Fibroblast of skin of back (primary cell): ENCODE data around the gene ANOS1. TPM values are rescaled to one million over a fixed set of nuclear protein-coding genes. Genes with fewer than 3 reads are reported as not detected.

Source experiments
- DNase-seq: peaks from one replicate; pipeline ENCODE4 v3.0.0-alpha.2; 2013
- polyA plus RNA-seq, 2 experiments: library from polyadenylated mRNA; unstranded; fragments of 120-200 nt; gene quantifications; one replicate each; pipeline ENCODE4 v1.2.1, GENCODE V29; 2013; ENCODE audit not compliant: insufficient read length in 2 of 2

Gene ANOS1
- 33.1 TPM for polyA plus RNA-seq (2013, experiment 1 of 2; ENCODE audit: insufficient read length)
- polyA plus RNA-seq (2013, experiment 2 of 2; ENCODE audit: insufficient read length), result 81.8 TPM

- DNase-seq, result peak; percentile 68
Measured at GRCh38 chrX:8731559-8732395, at the start of gene ANOS1. Gene ANOS1 (minus strand): TSS chrX:8732137. CDS start chrX:8732036, 101 bp downstream.

DNA sequence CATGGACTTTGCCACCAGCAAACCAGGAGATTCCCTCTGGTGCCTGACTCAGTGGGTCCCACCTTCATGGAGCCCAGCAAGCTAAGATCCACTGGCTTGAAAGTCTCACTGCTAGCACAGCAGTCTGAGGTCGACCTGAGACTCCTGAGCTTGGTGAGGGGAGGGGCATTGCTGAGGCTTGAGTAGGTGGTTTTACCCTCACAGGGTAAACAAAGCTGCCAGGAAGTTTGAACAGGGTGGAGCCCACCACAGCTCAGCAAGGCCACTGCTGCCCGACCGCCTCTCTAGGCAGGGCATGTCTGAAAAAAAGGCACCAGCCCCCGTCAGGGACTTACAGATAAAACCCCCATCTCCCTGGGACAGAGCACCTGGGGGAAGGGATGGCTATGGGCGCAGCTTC lies 41.2 kb upstream of the ANOS1 start:
- DNase-seq, result no peak

GRCh38 chrX:8760021-8760420 lies 28.1 kb upstream of the ANOS1 start:
- DNase-seq, result peak; percentile 6

GRCh38 chrX:8758706-8759105 lies 26.8 kb upstream of the ANOS1 start:
- peak; percentile 20 for DNase-seq

GRCh38 chrX:8757609-8758389 lies 25.9 kb upstream of the ANOS1 start:
- peak; percentile 73 for DNase-seq

GRCh38 chrX:8755813-8756212 lies 23.9 kb upstream of the ANOS1 start:
- DNase-seq, result no peak

GRCh38 chrX:8755116-8755515 lies 23.2 kb upstream of the ANOS1 start:
- no peak for DNase-seq

GRCh38 chrX:8749697-8750096 lies 17.8 kb upstream of the ANOS1 start:
- DNase-seq, result no peak

GRCh38 chrX:8748855-8749254 lies 16.9 kb upstream of the ANOS1 start:
- DNase-seq, result peak; percentile 35

- DNase-seq, result peak; percentile 32
Measured at GRCh38 chrX:8743126-8743732, 11.3 kb upstream of the ANOS1 start.

- no peak for DNase-seq
Measured at GRCh38 chrX:8741981-8742380, 10.0 kb upstream of the ANOS1 start.

- peak; percentile 35 for DNase-seq
Measured at GRCh38 chrX:8738588-8739189, 6.8 kb upstream of the ANOS1 start.

- DNase-seq, result no peak
Measured at GRCh38 chrX:8737883-8738282, 5.9 kb upstream of the ANOS1 start.

DNA sequence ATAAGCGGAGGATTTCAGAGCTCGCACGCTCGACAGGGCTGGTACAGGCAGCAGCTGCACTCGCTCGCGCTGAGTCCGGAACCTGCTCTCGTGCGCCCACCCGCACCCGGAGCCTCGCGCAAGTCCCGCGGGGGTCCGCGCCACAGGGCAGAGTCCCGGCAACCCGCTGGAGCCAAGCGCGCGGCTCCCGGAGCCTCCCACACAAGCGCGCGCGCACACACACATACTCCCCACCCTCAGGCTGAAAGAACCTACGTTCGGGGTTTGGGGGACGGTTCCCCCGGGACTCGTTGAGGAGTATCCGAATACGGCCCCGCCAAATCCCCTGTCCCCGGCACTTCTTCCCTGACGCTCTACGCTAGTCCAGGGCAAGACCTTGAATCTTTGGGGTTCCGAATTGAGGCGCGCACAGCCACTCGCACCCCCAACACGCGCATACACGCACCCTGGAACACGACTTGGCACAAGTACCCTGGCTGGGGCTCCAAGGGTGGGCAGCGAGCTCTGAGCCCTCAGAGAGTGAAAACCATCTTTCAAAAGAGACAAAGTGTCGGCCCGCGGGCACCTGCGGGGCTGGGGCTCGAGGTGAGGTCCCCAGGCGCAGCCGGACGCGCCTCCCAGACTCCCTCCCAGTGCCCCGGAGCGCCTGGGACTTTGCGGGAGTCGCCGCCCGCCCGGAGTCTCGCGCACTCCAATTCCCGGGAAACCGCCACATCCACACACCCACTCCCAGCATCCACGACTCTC lies 952 bp downstream of the ANOS1 start:
- DNase-seq, result no peak

DNA sequence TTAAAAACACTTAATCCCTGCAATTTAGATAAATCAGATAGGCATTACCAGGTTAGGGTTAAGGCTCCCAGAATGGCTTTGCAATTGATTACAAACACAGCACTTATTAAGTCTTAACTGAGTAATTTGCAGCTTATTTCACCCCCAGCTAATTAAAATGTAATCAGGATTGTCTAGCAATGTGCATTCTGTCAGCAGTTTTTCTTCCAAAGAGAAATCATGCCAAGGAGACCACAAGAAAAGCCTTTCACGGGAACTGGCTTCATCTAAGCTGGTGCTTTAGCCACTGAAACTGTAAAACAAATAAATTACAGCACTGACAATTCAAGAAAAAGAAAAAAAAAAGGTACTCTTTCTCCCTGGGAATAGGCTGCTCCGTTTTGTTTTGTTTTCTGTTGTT lies 2.1 kb downstream of the ANOS1 start:
- no peak for DNase-seq

DNA sequence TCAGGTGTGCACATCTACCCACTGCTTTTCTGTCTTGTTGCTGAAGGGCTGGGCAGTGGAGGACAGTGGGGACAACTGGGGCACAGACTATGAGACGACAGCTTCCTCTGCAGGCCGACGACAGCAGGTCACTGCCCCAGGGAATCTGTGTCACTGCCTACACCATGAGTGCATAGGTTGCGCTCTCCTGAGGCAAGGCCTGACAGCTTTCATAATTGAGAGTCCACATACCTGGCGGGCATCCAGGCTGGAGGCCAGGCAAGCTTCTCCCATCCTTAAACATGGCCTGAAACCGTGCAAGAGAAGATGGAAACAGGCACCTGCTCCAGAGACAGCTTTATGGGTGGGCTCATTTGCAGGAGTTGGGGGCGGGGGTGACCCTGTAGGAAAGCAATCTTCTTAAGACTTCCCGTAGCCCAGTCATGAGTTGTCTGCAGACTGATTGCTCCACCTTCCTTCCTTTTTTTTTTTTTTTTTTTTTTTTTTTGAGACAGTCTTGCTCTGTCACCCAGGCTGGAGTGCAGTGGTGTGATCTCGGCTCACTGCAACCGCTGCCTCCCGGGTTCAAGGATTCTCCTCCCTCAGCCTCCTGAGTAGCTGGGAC lies 2.9 kb downstream of the ANOS1 start:
- no peak for DNase-seq

GRCh38 chrX:8726031-8726652 lies 5.8 kb downstream of the ANOS1 start:
- DNase-seq, result peak; percentile 38

DNA sequence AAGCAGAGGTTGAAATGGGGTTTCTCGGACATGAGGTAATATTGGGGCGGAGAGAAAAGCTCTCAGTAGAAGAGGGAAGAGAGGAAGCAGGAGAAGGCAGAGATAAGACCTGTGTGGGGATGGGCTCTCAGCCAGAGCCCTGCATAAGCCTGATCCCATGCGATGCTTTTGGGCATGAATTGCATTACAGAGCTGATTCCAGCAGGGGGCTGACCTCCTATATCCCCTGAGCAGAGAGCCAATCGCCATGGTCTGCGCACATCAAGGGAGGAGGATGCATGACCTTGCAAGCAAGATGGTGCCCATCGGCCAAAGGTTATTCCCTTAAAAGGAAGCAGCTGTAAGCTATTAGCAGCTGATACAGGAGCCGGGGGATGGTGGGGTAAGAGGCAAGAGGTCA lies 7.6 kb downstream of the ANOS1 start:
- peak; percentile 4 for DNase-seq

- DNase-seq, result no peak
Measured at GRCh38 chrX:8721536-8721935, 10.4 kb downstream of the ANOS1 start.

DNA sequence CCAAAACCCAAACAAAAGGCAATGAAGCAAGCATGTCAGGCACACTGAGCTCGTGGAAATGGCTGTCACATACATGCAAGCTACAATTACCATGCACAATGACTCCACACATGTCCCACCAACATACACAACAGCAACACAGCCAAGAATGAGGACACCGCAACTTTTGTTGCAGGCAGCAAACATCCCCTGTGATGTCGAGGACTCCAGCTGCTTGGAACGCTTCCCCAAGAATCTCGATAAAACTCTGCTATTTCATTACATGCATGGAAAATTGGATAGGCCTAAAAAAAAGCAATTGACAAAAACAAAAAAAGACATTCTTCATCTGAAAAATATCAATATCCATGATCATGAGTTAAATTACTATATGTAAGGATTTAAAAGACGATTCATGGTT lies 11.8 kb downstream of the ANOS1 start:
- DNase-seq, result no peak

- no peak for DNase-seq
Measured at GRCh38 chrX:8717354-8717753, 14.6 kb downstream of the ANOS1 start.
